IPS-NIHi7 (cell line): ENCODE results near the gene OVAAL.

Source experiments
- DNase-seq: peaks from one replicate; pipeline ENCODE4 v3.0.0; 2012; ENCODE audit warnings: mixed read lengths; ENCODE audit errors: extremely low spot score

Gene OVAAL

GRCh38 chr1:180571060-180571831, 12.5 kb downstream of the OVAAL start:
- no peak for DNase-seq

- DNase-seq: no peak
Observed at GRCh38 chr1:180571832-180572636, 13.3 kb downstream of the OVAAL start.

GRCh38 chr1:180572760-180573159, 14.0 kb downstream of the OVAAL start:
- DNase-seq: no peak

- DNase-seq: no peak
Observed at GRCh38 chr1:180574031-180574713, 15.4 kb downstream of the OVAAL start.

- DNase-seq: no peak
Observed at GRCh38 chr1:180577361-180577760, 18.6 kb downstream of the OVAAL start.

GRCh38 chr1:180579961-180580611, 21.3 kb downstream of the OVAAL start:
- no peak for DNase-seq

GRCh38 chr1:180581635-180582039, 22.9 kb downstream of the OVAAL start:
- no peak for DNase-seq

GRCh38 chr1:180584869-180585268, 26.1 kb downstream of the OVAAL start:
- no peak for DNase-seq

GRCh38 chr1:180585994-180586359, 27.2 kb downstream of the OVAAL start:
- no peak for DNase-seq

- DNase-seq: no peak
Observed at GRCh38 chr1:180586671-180587155, 27.9 kb downstream of the OVAAL start.

GRCh38 chr1:180588121-180588520, 29.4 kb downstream of the OVAAL start:
- DNase-seq: no peak

GRCh38 chr1:180590889-180591288, 32.1 kb downstream of the OVAAL start:
- no peak for DNase-seq

- DNase-seq: no peak
Observed at GRCh38 chr1:180593382-180593781, 34.6 kb downstream of the OVAAL start.

GRCh38 chr1:180594723-180595122, 36.0 kb downstream of the OVAAL start:
- DNase-seq: no peak

- no peak for DNase-seq
Observed at GRCh38 chr1:180595966-180596365, 37.2 kb downstream of the OVAAL start.

GRCh38 chr1:180597520-180597919, 38.8 kb downstream of the OVAAL start:
- DNase-seq: no peak

GRCh38 chr1:180598333-180598974, 39.7 kb downstream of the OVAAL start:
- DNase-seq: no peak

- no peak for DNase-seq
Observed at GRCh38 chr1:180600343-180600742, 41.6 kb downstream of the OVAAL start.

GRCh38 chr1:180601512-180601911, 42.7 kb downstream of the OVAAL start:
- no peak for DNase-seq

GRCh38 chr1:180603223-180603849, 44.6 kb downstream of the OVAAL start:
- no peak for DNase-seq

- DNase-seq: no peak
Observed at GRCh38 chr1:180603850-180604226, 45.1 kb downstream of the OVAAL start.
